HepG2 (cell line): ENCODE data around the gene PLCXD3. TPM values are rescaled to one million over a fixed set of nuclear protein-coding genes. Genes with fewer than 3 reads are reported as not detected.
A peak's percentile ranks its signal among the peaks of the same experiment; 100 is the strongest.

ENCODE experiments used
- CEBPB ChIP-seq: IDR thresholded peaks from 2 replicates; pipeline ENCODE4 v1.6.1; 2011; ENCODE audit warnings: low read depth, low read length, improper control_type of control experiment, borderline replicate concordance
- DNMT3B ChIP-seq: conservative IDR thresholded peaks from 2 replicates; pipeline ENCODE4 v1.6.1; 2016; ENCODE audit warnings: missing biosample characterization, control low read depth
- EP300 ChIP-seq, 3 experiments: sonication (generic) in 1 of 3; formaldehyde crosslinking in 1 of 3; IDR thresholded peaks; 2 replicates each; pipeline versions ENCODE4 v1.5.1 to v1.6.1; 2011 to 2020; ENCODE audit warnings: low read depth in 2 of 3, low read length in 2 of 3, borderline replicate concordance in 1 of 3, improper control_type of control experiment in 1 of 3, mild to moderate bottlenecking in 1 of 3, missing genetic modification reagents in 1 of 3, moderate library complexity in 1 of 3
- FOSL1 ChIP-seq: sonication (generic); formaldehyde crosslinking; IDR thresholded peaks from 2 replicates; pipeline ENCODE4 v1.9.0; 2021; ENCODE audit warnings: missing genetic modification reagents, borderline replicate concordance
- FOXP4 ChIP-seq: sonication (generic); formaldehyde crosslinking; IDR thresholded peaks from 2 replicates; pipeline ENCODE4 v1.4.0; 2020; ENCODE audit warnings: missing genetic modification reagents
- GRHL1 ChIP-seq: sonication (generic); formaldehyde crosslinking; conservative IDR thresholded peaks from 2 replicates; pipeline ENCODE4 v1.8.0; 2022; ENCODE audit warnings: missing genetic modification reagents
- HNF4A ChIP-seq: sonication (generic); formaldehyde crosslinking; IDR thresholded peaks from 2 replicates; pipeline ENCODE4 v1.4.0; 2020; ENCODE audit warnings: missing genetic modification reagents
- KLF16 ChIP-seq, 2 experiments: sonication (generic) in 1 of 2; formaldehyde crosslinking in 1 of 2; IDR thresholded peaks; 2 replicates each; pipeline versions ENCODE4 v1.6.1 to v1.8.0; 2016 to 2023; ENCODE audit warnings: missing genetic modification reagents in 2 of 2, missing compliant biosample characterization in 1 of 2
- KLF9 ChIP-seq: IDR thresholded peaks from 2 replicates; pipeline ENCODE4 v1.6.1; 2016; ENCODE audit warnings: low read depth
- KMT2A ChIP-seq: sonication (generic); formaldehyde crosslinking; IDR thresholded peaks from 2 replicates; pipeline ENCODE4 v1.4.0; 2020; ENCODE audit warnings: missing genetic modification reagents
- LRRFIP1 ChIP-seq: sonication (generic); formaldehyde crosslinking; conservative IDR thresholded peaks from 2 replicates; pipeline ENCODE4 v1.4.0; 2020; ENCODE audit warnings: missing genetic modification reagents
- REXO4 ChIP-seq: sonication (generic); formaldehyde crosslinking; IDR thresholded peaks from 2 replicates; pipeline ENCODE4 v1.8.0; 2022; ENCODE audit warnings: missing genetic modification reagents, mild to moderate bottlenecking, borderline replicate concordance
- SOX5 ChIP-seq: IDR thresholded peaks from 2 replicates; pipeline ENCODE4 v1.6.1; 2016; ENCODE audit warnings: borderline replicate concordance
- ZFP37 ChIP-seq: sonication (generic); formaldehyde crosslinking; IDR thresholded peaks from 2 replicates; pipeline ENCODE4 v1.4.0; 2020; ENCODE audit warnings: missing genetic modification reagents, borderline replicate concordance
- ZNF547 ChIP-seq: sonication (generic); formaldehyde crosslinking; IDR thresholded peaks from 2 replicates; pipeline ENCODE4 v1.5.1; 2020; ENCODE audit warnings: mild to moderate bottlenecking, missing genetic modification reagents
- ZNF670 ChIP-seq: sonication (generic); formaldehyde crosslinking; IDR thresholded peaks from 2 replicates; pipeline ENCODE4 v1.8.0; 2022; ENCODE audit warnings: mild to moderate bottlenecking, missing genetic modification reagents, borderline replicate concordance
- polyA plus RNA-seq, 8 experiments: library from polyadenylated mRNA; depleted of rRNA in 3 of 8; stranded (reverse) in 7 of 8; unstranded in 1 of 8; fragments of >200 nt; fragmentation: Illumina TruSeq in 4 of 8; extraction: Trizol in 4 of 8; gene quantifications; 2 replicates each; pipeline versions ENCODE4 v1.2.1 to v1.2.3, GENCODE V29; 2011 to 2016; ENCODE audit warnings: low read depth in 4 of 8, missing spikeins in 1 of 8, mixed read lengths in 1 of 8; ENCODE audit not compliant: insufficient read depth in 1 of 8
- total RNA-seq, 5 experiments: library from RNA; depleted of rRNA; stranded (reverse); fragments of >200 nt; fragmentation: Illumina TruSeq; extraction: Trizol; gene quantifications; 2 replicates each; pipeline ENCODE4 v1.2.3, GENCODE V29; 2016; ENCODE audit warnings: low read depth in 1 of 5
- TF ChIP-seq, protein P1 (sequence below), 2 experiments: fragments of 450-650 bp in 1 of 2; sonication (generic) in 1 of 2; formaldehyde crosslinking; IDR thresholded peaks; 2 replicates each; pipeline versions ENCODE4 v1.5.0 to v1.8.0; 2020 to 2022; ENCODE audit warnings: mild to moderate bottlenecking in 1 of 2, missing genetic modification reagents in 1 of 2
- TF ChIP-seq, protein P2 (sequence below): IDR thresholded peaks from 2 replicates; pipeline ENCODE4 v1.4.0; 2020; ENCODE audit warnings: mild to moderate bottlenecking, missing genetic modification reagents

PLCXD3 gene
- total and polyA plus RNA-seq, 2 of the 13 experiments (the other 11 are each of a cell fraction or from before 2014, with no cell fraction given), result not detected

GRCh38 chr5:41414598-41414997 is 95.8 kb downstream of the PLCXD3 start (continued):
- TF ChIP-seq REXO4 (CRISPR knock-in tag) (no peak), KMT2A (CRISPR knock-in tag) (no peak), FOXP4 (0 out of 2 replicates have a peak, but pooled peaks have one; percentile 27), LRRFIP1 (CRISPR knock-in tag) (no peak), FOSL1 (CRISPR knock-in tag) (peak; percentile 94), KLF16 (CRISPR knock-in tag; IDR thresholded peaks at IDR 0.05) (0 out of 4 replicates have a peak, but pooled peaks of 1 of the 2 experiments have one; percentile 41), CEBPB (peak; percentile 77), KLF9 (CRISPR knock-in tag) (no peak), EP300 (IDR thresholded peaks at IDR 0.05; ENCODE audit: low read depth in 2 of 2, low read length in 2 of 2) (peak in 1 of 2 experiments; percentile 54; a peak in 2 of 4 replicates), EP300 (CRISPR knock-in tag; IDR thresholded peaks at IDR 0.05; ENCODE audit: borderline replicate concordance) (peak; percentile 44; the same call in 1 of the 2 replicates), GRHL1 (CRISPR knock-in tag) (no peak), DNMT3B (CRISPR knock-in tag) (no peak), HNF4A (no peak), SOX5 (peak; percentile 75), ZNF670 (CRISPR knock-in tag) (no peak), ZFP37 (CRISPR knock-in tag) (no peak), ZNF547 (CRISPR knock-in tag) (no peak)
- TF ChIP-seq, protein P1, sequence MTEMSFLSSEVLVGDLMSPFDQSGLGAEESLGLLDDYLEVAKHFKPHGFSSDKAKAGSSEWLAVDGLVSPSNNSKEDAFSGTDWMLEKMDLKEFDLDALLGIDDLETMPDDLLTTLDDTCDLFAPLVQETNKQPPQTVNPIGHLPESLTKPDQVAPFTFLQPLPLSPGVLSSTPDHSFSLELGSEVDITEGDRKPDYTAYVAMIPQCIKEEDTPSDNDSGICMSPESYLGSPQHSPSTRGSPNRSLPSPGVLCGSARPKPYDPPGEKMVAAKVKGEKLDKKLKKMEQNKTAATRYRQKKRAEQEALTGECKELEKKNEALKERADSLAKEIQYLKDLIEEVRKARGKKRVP (CRISPR knock-in tag; IDR thresholded peaks at IDR 0.05), result peak in 1 of 2 experiments; percentile 96; a peak in 2 of 4 replicates
- TF ChIP-seq, protein P2, sequence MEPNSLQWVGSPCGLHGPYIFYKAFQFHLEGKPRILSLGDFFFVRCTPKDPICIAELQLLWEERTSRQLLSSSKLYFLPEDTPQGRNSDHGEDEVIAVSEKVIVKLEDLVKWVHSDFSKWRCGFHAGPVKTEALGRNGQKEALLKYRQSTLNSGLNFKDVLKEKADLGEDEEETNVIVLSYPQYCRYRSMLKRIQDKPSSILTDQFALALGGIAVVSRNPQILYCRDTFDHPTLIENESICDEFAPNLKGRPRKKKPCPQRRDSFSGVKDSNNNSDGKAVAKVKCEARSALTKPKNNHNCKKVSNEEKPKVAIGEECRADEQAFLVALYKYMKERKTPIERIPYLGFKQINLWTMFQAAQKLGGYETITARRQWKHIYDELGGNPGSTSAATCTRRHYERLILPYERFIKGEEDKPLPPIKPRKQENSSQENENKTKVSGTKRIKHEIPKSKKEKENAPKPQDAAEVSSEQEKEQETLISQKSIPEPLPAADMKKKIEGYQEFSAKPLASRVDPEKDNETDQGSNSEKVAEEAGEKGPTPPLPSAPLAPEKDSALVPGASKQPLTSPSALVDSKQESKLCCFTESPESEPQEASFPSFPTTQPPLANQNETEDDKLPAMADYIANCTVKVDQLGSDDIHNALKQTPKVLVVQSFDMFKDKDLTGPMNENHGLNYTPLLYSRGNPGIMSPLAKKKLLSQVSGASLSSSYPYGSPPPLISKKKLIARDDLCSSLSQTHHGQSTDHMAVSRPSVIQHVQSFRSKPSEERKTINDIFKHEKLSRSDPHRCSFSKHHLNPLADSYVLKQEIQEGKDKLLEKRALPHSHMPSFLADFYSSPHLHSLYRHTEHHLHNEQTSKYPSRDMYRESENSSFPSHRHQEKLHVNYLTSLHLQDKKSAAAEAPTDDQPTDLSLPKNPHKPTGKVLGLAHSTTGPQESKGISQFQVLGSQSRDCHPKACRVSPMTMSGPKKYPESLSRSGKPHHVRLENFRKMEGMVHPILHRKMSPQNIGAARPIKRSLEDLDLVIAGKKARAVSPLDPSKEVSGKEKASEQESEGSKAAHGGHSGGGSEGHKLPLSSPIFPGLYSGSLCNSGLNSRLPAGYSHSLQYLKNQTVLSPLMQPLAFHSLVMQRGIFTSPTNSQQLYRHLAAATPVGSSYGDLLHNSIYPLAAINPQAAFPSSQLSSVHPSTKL (CRISPR knock-in tag), result peak; percentile 74
